ENCODE data around the gene LYRM2.

Gene LYRM2

GRCh38 chr6:89630488-89630887 is 8.1 kb downstream of the LYRM2 start:
- no peak for DNase-seq (ENCODE audit: low read depth)
- TF ChIP-seq CTCF (IDR thresholded peaks at IDR 0.05; ENCODE audit: low read depth, low read length, missing control alignments) = no peak
- H3K4me3 ChIP-seq (ENCODE audit: low read depth, low read length) = no peak overlapping the region

DNA sequence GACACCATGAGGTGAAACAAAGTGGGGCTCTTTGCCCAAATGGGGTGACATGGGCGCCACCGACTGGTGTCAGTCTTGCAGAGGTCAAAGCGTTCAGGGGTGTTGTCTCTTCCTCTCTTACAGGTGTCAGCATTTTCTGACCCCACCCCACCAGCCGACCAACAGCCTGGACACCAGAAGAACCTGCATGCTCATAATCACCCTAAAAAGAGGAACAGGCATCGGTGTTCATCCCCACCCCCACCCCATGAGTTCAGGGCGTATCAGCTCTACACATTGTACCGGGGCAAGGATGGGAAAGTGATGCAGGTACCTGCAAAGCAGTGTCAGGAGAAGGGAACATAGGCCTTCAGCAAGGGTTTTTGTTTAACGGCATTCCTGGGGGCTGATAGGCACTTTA is 14.8 kb downstream of the LYRM2 start:
- no peak for DNase-seq (ENCODE audit: low read depth)
- no peak for TF ChIP-seq CTCF (IDR thresholded peaks at IDR 0.05; ENCODE audit: low read depth, low read length, missing control alignments)
- H3K4me3 ChIP-seq (ENCODE audit: low read depth, low read length) = no peak overlapping the region

GRCh38 chr6:89619567-89619966 is 19.0 kb downstream of the LYRM2 start:
- H3K4me3 ChIP-seq (ENCODE audit: low read depth, low read length) = no peak overlapping the region
- DNase-seq (ENCODE audit: low read depth) = no peak
- TF ChIP-seq CTCF (IDR thresholded peaks at IDR 0.05; ENCODE audit: low read depth, low read length, missing control alignments) = no peak

DNA sequence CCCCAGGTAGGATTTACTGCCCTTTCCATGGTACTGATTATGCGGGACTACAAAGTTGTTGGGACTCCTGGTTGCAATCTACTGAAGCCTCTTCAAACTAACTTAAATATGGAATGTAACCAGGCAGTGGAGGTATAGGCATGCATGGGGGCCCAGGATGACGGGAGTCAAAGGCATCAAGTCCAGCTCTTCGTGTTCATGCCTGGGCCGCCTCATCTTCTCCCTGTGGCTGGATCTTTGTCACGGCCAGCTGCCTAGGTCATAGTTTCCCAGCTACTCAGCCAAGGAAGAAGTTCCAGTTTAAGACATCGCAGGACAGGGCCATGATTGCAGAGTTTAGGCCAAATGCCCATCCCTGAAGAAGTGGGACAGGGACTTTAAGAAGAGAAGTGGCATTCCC is 20.5 kb downstream of the LYRM2 start:
- no peak for TF ChIP-seq CTCF (IDR thresholded peaks at IDR 0.05; ENCODE audit: low read depth, low read length, missing control alignments)
- no peak overlapping the region for H3K4me3 ChIP-seq (ENCODE audit: low read depth, low read length)
- DNase-seq (ENCODE audit: low read depth) = no peak

GRCh38 chr6:89616531-89616930 is 22.0 kb downstream of the LYRM2 start:
- TF ChIP-seq CTCF (IDR thresholded peaks at IDR 0.05; ENCODE audit: low read depth, low read length, missing control alignments) = no peak
- no peak for DNase-seq (ENCODE audit: low read depth)

DNA sequence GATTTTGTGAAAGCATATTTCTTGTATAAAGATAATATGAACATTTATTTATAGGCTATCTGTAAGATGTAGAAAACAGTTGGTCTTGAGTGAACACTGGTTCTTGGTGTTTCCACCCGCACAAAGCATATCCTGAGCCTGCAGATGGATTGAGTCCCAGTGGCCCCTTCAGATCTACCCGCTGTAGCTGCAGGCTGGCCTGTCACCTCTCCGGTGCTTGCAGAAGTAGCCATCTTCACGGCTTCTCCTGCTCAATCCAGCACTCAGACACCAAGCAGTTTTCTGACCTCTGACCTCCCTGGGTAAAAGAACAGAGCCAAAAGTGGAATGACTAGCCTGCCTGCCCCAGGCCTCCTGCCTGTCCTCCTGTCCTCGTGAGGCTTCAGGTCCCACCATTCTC is 22.7 kb downstream of the LYRM2 start:
- no peak for TF ChIP-seq CTCF (IDR thresholded peaks at IDR 0.05; ENCODE audit: low read depth, low read length, missing control alignments)
- no peak overlapping the region for H3K4me3 ChIP-seq (ENCODE audit: low read depth, low read length)
- no peak for DNase-seq (ENCODE audit: low read depth)

More at GRCh38 chr6:89616531-89616930, 22.0 kb downstream of the LYRM2 start:
- H3K4me3 ChIP-seq (ENCODE audit: low read depth, low read length) = no peak overlapping the region

DNA sequence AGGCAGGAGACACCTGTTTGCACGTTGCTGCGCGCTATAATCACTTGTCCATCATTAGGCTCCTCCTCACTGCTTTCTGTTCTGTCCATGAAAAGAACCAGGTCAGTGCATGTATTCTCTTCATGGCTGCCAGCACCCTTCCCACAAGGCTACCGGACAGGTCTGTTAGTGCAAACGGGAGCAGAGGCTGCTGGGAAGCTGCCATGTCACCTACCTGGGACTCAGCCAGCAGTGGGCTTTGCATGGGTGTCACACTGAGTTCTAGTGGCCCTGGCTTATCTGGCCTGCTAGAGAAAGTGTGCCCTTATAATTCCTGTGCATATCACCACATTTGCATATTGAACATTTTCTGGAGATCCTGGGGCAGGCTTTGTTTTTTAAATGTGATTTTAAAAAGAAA is 24.8 kb downstream of the LYRM2 start:
- TF ChIP-seq CTCF (IDR thresholded peaks at IDR 0.05; ENCODE audit: low read depth, low read length, missing control alignments) = no peak
- H3K4me3 ChIP-seq (ENCODE audit: low read depth, low read length) = no peak overlapping the region
- no peak for DNase-seq (ENCODE audit: low read depth)

All from GM12864 (cell line).